Left renal cortex interstitium (tissue), 4 donors: Measurements from ENCODE around the gene TMEM269. TPM values are rescaled to one million over a fixed set of nuclear protein-coding genes. Genes with fewer than 3 reads are reported as not detected.

Source experiments
- DNase-seq, 4 donors: peaks; one replicate each; pipeline ENCODE4 v3.0.0-alpha.2; 2013; ENCODE audit warnings: low read depth in 4 of 4, low spot score in 2 of 4, missing footprints in 1 of 4
- polyA plus RNA-seq, 4 donors: library from polyadenylated mRNA; unstranded; fragments of 120-200 nt; gene quantifications; one replicate each; pipeline ENCODE4 v1.2.1, GENCODE V29; 2013; ENCODE audit not compliant: insufficient read length in 4 of 4

TMEM269 gene
- polyA plus RNA-seq, 4 donors: 0.78 to 1.6 (median 0.97) TPM

GRCh38 chr1:42846257-42847110, 61.7 kb downstream of the TMEM269 start, which contains the start of gene ZNF691:
Gene ZNF691, plus strand, starts transcription at chr1:42846613. Its CDS starts 3,046 bp downstream, at chr1:42849659.
- DNase-seq: peak; percentile 85 to 97 (median 90)

- peak in 1 of 4 donors; percentile 1 for DNase-seq
Measured at GRCh38 chr1:42847111-42847595, 62.4 kb downstream of the TMEM269 start.

GRCh38 chr1:42847721-42848460, 63.1 kb downstream of the TMEM269 start:
- no peak for DNase-seq

- DNase-seq: no peak
Measured at GRCh38 chr1:42848823-42849537, 64.2 kb downstream of the TMEM269 start.

- no peak for DNase-seq
Measured at GRCh38 chr1:42849944-42850343, 65.2 kb downstream of the TMEM269 start.

Other genes starting within 250 kb of the TMEM269 start
- gene PPIH, start 126.6 kb upstream of the TMEM269 start, polyA plus RNA-seq: 10 to 100 TPM; 57.4 to 59.5 (median 58.1) TPM
- 100 to 1,000 TPM; 607 to 710 (median 647) TPM for gene YBX1, start 102.6 kb upstream of the TMEM269 start, polyA plus RNA-seq
- 100 to 1,000 TPM in 1 of 4 donors, 10 to 100 TPM in 3; 86.6 to 121 (median 92.5) TPM for gene CLDN19, start 44.8 kb upstream of the TMEM269 start, polyA plus RNA-seq
- 10 to 100 TPM; 71.4 to 76.1 (median 71.6) TPM for gene P3H1, start 18.0 kb upstream of the TMEM269 start, polyA plus RNA-seq
- gene C1orf50, start 17.7 kb upstream of the TMEM269 start, polyA plus RNA-seq: 10 to 100 TPM in 3 of 4 donors, 1 to 10 TPM in 1; 8.4 to 15.2 (median 12.6) TPM
- 10 to 100 TPM; 18.0 to 23.7 (median 22.3) TPM for gene ERMAP, start 32.1 kb downstream of the TMEM269 start, polyA plus RNA-seq
- 10 to 100 TPM; 55.8 to 80.3 (median 62.3) TPM for gene SVBP, start 32.4 kb downstream of the TMEM269 start, polyA plus RNA-seq
- 10 to 100 TPM; 18.2 to 23.6 (median 19.3) TPM for gene ZNF691, start 61.6 kb downstream of the TMEM269 start, polyA plus RNA-seq
- gene SLC2A1, start 173.9 kb downstream of the TMEM269 start, polyA plus RNA-seq: 10 to 100 TPM; 37.3 to 41.2 (median 38.9) TPM